ENCODE results near the gene VSTM5.
"Not testable (repeated sequence)": the region's sequence is repeated elsewhere in the genome, so short reads cannot be mapped to it uniquely, and the experiment has no call there.

GRCh38 chr11:93879114-93879513 lies 28.7 kb upstream of the VSTM5 start:
- TF ChIP-seq GLIS3 (CRISPR knock-in tag; IDR thresholded peaks at IDR 0.05); ZFP30 (CRISPR knock-in tag; IDR thresholded peaks at IDR 0.05); RARB (CRISPR knock-in tag; IDR thresholded peaks at IDR 0.05); PATZ1 (CRISPR knock-in tag; IDR thresholded peaks at IDR 0.05; ENCODE audit: borderline replicate concordance); CREB5 (CRISPR knock-in tag; IDR thresholded peaks at IDR 0.05; ENCODE audit: low read depth); PPARA (CRISPR knock-in tag; IDR thresholded peaks at IDR 0.05; ENCODE audit: borderline replicate concordance); ZFP3 (CRISPR knock-in tag; IDR thresholded peaks at IDR 0.05); ZNF70 (CRISPR knock-in tag; IDR thresholded peaks at IDR 0.05); ESRRG (CRISPR knock-in tag; IDR thresholded peaks at IDR 0.05): not testable (repeated sequence)

Data from SK-N-SH treated with all-trans-retinoic acid at 6 μM for 48 hours (cell line).